ENCODE results near the gene NCBP2. TPM values are rescaled to one million over a fixed set of nuclear protein-coding genes. Genes with fewer than 3 reads are reported as not detected.

Gene NCBP2
- total RNA-seq, 1 experiment from 2014 or later: 120 TPM

DNA sequence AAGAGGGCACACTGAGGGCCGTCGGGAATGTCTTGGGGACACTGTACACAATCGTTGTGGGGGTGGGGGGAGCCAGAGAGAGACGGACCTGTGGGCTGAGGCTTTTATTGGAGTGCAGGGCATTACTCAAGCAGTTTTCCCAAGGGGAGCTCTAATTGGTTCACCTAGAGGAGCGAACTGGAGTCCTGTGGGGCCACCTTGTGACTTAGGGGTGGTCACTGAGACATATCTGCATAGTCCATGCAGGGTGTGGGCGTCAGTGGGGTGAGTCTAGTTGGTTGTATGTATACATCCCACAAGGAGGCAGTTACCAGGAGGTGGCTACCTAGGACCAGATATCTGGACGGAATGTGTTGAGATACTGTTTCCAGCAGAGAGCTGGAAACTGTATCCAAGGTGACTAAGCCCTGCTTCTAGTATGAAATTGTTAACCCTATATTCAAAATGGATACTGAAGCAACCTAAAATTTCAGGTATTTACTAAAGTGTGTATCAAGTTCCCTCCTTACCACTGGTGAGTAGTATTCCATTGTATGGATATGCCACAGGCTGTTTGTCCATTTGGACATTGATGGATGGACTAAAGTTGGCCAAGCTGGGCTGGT lies 28.9 kb upstream of the NCBP2 start:
- H4K5ac ChIP-seq (ENCODE audit: insufficient read length, low read depth, low read length): no peak overlapping the region
- no peak for DNase-seq
- no peak overlapping the region for H2BK120ac ChIP-seq (ENCODE audit: low read depth, low read length, poor library complexity, severe bottlenecking)
- H3K14ac ChIP-seq (ENCODE audit: insufficient read depth, low read length): no peak overlapping the region
- H2AFZ ChIP-seq (ENCODE audit: low read length): no peak overlapping the region
- H3K79me2 ChIP-seq (ENCODE audit: insufficient read depth, low read length): no peaks in the 10 kb centered on the region
- no peaks in the 10 kb centered on the region for H3K23me2 ChIP-seq (ENCODE audit: insufficient read length, low read depth, low read length, poor library complexity, severe bottlenecking)
- no peak overlapping the region for H2BK12ac ChIP-seq (ENCODE audit: insufficient read length, low read depth, low read length)
- H3K56ac ChIP-seq (ENCODE audit: insufficient read length, low read depth, low read length): no peak overlapping the region
- H3K9me3 Mint-ChIP-seq: peaks cover 11 to 17% of the 10 kb centered on the region in 2 experiments
- no peak overlapping the region for H3K4me2 ChIP-seq (ENCODE audit: insufficient read depth, insufficient read length, low read length)
- H2BK15ac ChIP-seq (ENCODE audit: low read depth, low read length): no peak overlapping the region
- no peak overlapping the region for H3K23ac ChIP-seq (ENCODE audit: insufficient read length, low read depth, low read length)
- no peak overlapping the region for H2BK20ac ChIP-seq (ENCODE audit: low read depth, low read length, poor library complexity, severe bottlenecking)
- no peak overlapping the region for H2BK5ac ChIP-seq (ENCODE audit: insufficient read length, low read length)
- H3K27me3 Mint-ChIP-seq (ENCODE audit: low read depth): peaks cover 62% of the 10 kb centered on the region
- WGBS (ENCODE audit: extremely low coverage, insufficient read length, low lambda C conversion rate): no CpG with 5 or more reads among the region's 7 CpGs
- H4K20me1 ChIP-seq (ENCODE audit: control insufficient read depth, insufficient read depth, insufficient read length): no peaks in the 10 kb centered on the region
- H4K8ac ChIP-seq (replicated peaks; ENCODE audit: insufficient read length, low read depth, low read length): no peak overlapping the region
- peak overlapping the region in 1 of 2 experiments; percentile 27; a peak in 1 of 5 replicates for H3K4me3 Mint-ChIP-seq
- H3K9ac ChIP-seq (ENCODE audit: extremely low read depth, insufficient read length, low read length): no peak overlapping the region
- peaks cover 0 to 8% (median 4%) of the 10 kb centered on the region in 3 experiments; a peak in 2 of 7 replicates for H3K36me3 Mint-ChIP-seq (ENCODE audit: insufficient read depth in 1 of 3, low read depth in 3 of 3)
- H4K91ac ChIP-seq (ENCODE audit: insufficient read length, low read depth, low read length): no peak overlapping the region
- no peak overlapping the region for H3K18ac ChIP-seq (ENCODE audit: insufficient read length, low read depth, low read length)
- H3K4me1 ChIP-seq (ENCODE audit: insufficient read depth, low read length): no peaks in the 10 kb centered on the region
- no peak overlapping the region for H3K27ac Mint-ChIP-seq
- no peak overlapping the region for H3K27ac ChIP-seq (ENCODE audit: insufficient read length, low read depth, low read length)
- H2AK5ac ChIP-seq (ENCODE audit: insufficient read length, low read length): no peak overlapping the region
- TF ChIP-seq, protein P1, sequence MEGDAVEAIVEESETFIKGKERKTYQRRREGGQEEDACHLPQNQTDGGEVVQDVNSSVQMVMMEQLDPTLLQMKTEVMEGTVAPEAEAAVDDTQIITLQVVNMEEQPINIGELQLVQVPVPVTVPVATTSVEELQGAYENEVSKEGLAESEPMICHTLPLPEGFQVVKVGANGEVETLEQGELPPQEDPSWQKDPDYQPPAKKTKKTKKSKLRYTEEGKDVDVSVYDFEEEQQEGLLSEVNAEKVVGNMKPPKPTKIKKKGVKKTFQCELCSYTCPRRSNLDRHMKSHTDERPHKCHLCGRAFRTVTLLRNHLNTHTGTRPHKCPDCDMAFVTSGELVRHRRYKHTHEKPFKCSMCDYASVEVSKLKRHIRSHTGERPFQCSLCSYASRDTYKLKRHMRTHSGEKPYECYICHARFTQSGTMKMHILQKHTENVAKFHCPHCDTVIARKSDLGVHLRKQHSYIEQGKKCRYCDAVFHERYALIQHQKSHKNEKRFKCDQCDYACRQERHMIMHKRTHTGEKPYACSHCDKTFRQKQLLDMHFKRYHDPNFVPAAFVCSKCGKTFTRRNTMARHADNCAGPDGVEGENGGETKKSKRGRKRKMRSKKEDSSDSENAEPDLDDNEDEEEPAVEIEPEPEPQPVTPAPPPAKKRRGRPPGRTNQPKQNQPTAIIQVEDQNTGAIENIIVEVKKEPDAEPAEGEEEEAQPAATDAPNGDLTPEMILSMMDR (conservative IDR thresholded peaks at IDR 0.05): no peak
- H3K9me3 ChIP-seq (ENCODE audit: control insufficient read depth, low read depth, low read length): peaks cover 3% of the 10 kb centered on the region
- H3T11ph ChIP-seq (ENCODE audit: low read length): no peak overlapping the region
- peaks cover 36% of the 10 kb centered on the region for H3K27me3 ChIP-seq (ENCODE audit: insufficient read depth, low read length)
- no peak overlapping the region for H3K4ac ChIP-seq (ENCODE audit: low read depth, low read length)
- H3K4me1 Mint-ChIP-seq: peaks cover 3 to 13% of the 10 kb centered on the region in 2 experiments; a peak in 3 of 4 replicates
- no peaks in the 10 kb centered on the region for H3K79me1 ChIP-seq (ENCODE audit: insufficient read depth, low read depth, low read length, poor library complexity, severe bottlenecking)
